IMR-90 (cell line): ENCODE measurements around the gene NT5DC3. TPM values are rescaled to one million over a fixed set of nuclear protein-coding genes. Genes with fewer than 3 reads are reported as not detected.

Experiments used
- ATAC-seq: fragments of 200-7000 bp; cut with Tn5 transposase; 2 replicates; pipeline ENCODE4 v1.9.1; 2020; ENCODE audit warnings: low read depth, mild to moderate bottlenecking, moderate library complexity
- BruUV-seq: library from RNA; stranded (reverse); fragments of 400-500 nt; replicated peaks from 2 replicates; lab custom pipeline; 2021; lab: Mats Ljungman, UMichigan
- CTCF ChIA-PET: fragments of 300-600 bp; formaldehyde crosslinking; extraction: SDS; loops from one replicate; lab custom pipeline; 2021; ENCODE audit warnings: antibody characterized with exemption; lab: Yijun Ruan, JAX
- POLR2A ChIA-PET: fragments of 300-600 bp; sonication (Branson Sonifier 250); formaldehyde crosslinking; loops from one replicate; lab custom pipeline; 2022; ENCODE audit warnings: antibody characterized with exemption; ENCODE audit not compliant: unreplicated experiment; lab: Charles Lee
- DNase-seq: peaks from one replicate; pipeline ENCODE4 v3.0.0; 2013
- H2AFZ ChIP-seq: replicated peaks from 2 replicates; pipeline ENCODE3; 2013; ENCODE audit warnings: low read length, mild to moderate bottlenecking; ENCODE audit not compliant: poor library complexity
- H2AK5ac ChIP-seq: 2 replicates; pipeline ENCODE4 v1.6.1; 2013; ENCODE audit warnings: low read depth, low read length, inconsistent platforms
- H2AK9ac ChIP-seq: replicated peaks from 2 replicates; pipeline ENCODE3; 2013; ENCODE audit warnings: mild to moderate bottlenecking, low read depth, low read length, moderate library complexity; ENCODE audit not compliant: poor library complexity
- H2BK120ac ChIP-seq: 2 replicates; pipeline ENCODE4 v1.6.1; 2013; ENCODE audit warnings: low read depth, low read length, inconsistent platforms
- H2BK15ac ChIP-seq: 3 replicates; pipeline ENCODE4 v1.6.1; 2013; ENCODE audit warnings: low read depth, low read length, inconsistent platforms
- H2BK20ac ChIP-seq: 2 replicates; pipeline ENCODE4 v1.6.1; 2013; ENCODE audit warnings: low read depth, mild to moderate bottlenecking, inconsistent platforms, low read length, moderate library complexity
- H2BK5ac ChIP-seq: 2 replicates; pipeline ENCODE4 v1.6.1; 2013; ENCODE audit warnings: mild to moderate bottlenecking, low read depth, low read length, inconsistent platforms; ENCODE audit not compliant: poor library complexity, severe bottlenecking
- H3K14ac ChIP-seq: replicated peaks from 2 replicates; pipeline ENCODE4 v1.6.1; 2013; ENCODE audit warnings: low read depth, low read length, inconsistent platforms
- H3K18ac ChIP-seq: 2 replicates; pipeline ENCODE4 v1.6.1; 2013; ENCODE audit warnings: low read depth, low read length, control low read depth
- H3K23ac ChIP-seq: 2 replicates; pipeline ENCODE4 v1.6.1; 2013; ENCODE audit warnings: low read depth, low read length, inconsistent platforms
- H3K27ac ChIP-seq: 2 replicates; pipeline ENCODE4 v1.5.1; 2013; ENCODE audit warnings: mild to moderate bottlenecking, control low read depth, low read length; ENCODE audit not compliant: insufficient read depth
- H3K27me3 ChIP-seq: 2 replicates; pipeline ENCODE4 v1.6.1; 2013; ENCODE audit warnings: low read length; ENCODE audit not compliant: control insufficient read depth, insufficient read depth
- H3K36me3 ChIP-seq: 2 replicates; pipeline ENCODE4 v1.6.1; 2013; ENCODE audit warnings: low read length, mixed read lengths; ENCODE audit not compliant: control insufficient read depth, insufficient read depth
- H3K4ac ChIP-seq: 2 replicates; pipeline ENCODE4 v1.6.1; 2013; ENCODE audit warnings: low read depth, low read length, inconsistent platforms
- H3K4me1 ChIP-seq: 2 replicates; pipeline ENCODE4 v1.6.1; 2013; ENCODE audit warnings: low read length, mixed read lengths; ENCODE audit not compliant: control insufficient read depth, insufficient read depth
- H3K4me2 ChIP-seq: 2 replicates; pipeline ENCODE4 v1.6.1; 2013; ENCODE audit warnings: low read depth, mild to moderate bottlenecking, control low read depth, low read length, moderate library complexity
- H3K4me3 ChIP-seq: 2 replicates; pipeline ENCODE4 v1.5.1; 2013; ENCODE audit warnings: low read depth, mild to moderate bottlenecking, control low read depth, low read length, moderate library complexity; ENCODE audit not compliant: insufficient read depth
- H3K56ac ChIP-seq: 2 replicates; pipeline ENCODE4 v1.6.1; 2013; ENCODE audit warnings: low read length, inconsistent platforms; ENCODE audit not compliant: insufficient read depth; ENCODE audit errors: extremely low read depth
- H3K79me1 ChIP-seq, 2 experiments: 2 replicates each; pipeline ENCODE4 v1.6.1; 2013; ENCODE audit warnings: low read length in 2 of 2, inconsistent platforms in 1 of 2, low read depth in 1 of 2
- H3K9ac ChIP-seq: 2 replicates; pipeline ENCODE4 v1.6.1; 2013; ENCODE audit warnings: low read depth, low read length, control low read depth
- H3K9me1 ChIP-seq: 2 replicates; pipeline ENCODE4 v1.6.1; 2013; ENCODE audit warnings: low read length, inconsistent platforms; ENCODE audit not compliant: insufficient read depth
- H3K9me3 ChIP-seq: 2 replicates; pipeline ENCODE4 v1.6.1; 2013; ENCODE audit warnings: low read length; ENCODE audit not compliant: control insufficient read depth, insufficient read depth
- H4K20me1 ChIP-seq: 2 replicates; pipeline ENCODE4 v1.6.1; 2013; ENCODE audit warnings: low read length, inconsistent platforms; ENCODE audit not compliant: insufficient read depth
- H4K5ac ChIP-seq: 2 replicates; pipeline ENCODE4 v1.6.1; 2013; ENCODE audit warnings: mild to moderate bottlenecking, low read depth, low read length, control low read depth
- H4K8ac ChIP-seq, 2 experiments: 2 replicates each; pipeline ENCODE4 v1.6.1; 2013; ENCODE audit warnings: low read depth in 2 of 2, low read length in 2 of 2, control low read depth in 1 of 2, inconsistent platforms in 1 of 2
- H4K91ac ChIP-seq: 2 replicates; pipeline ENCODE4 v1.6.1; 2013; ENCODE audit warnings: low read depth, low read length, inconsistent platforms; ENCODE audit not compliant: insufficient read depth
- CEBPB ChIP-seq: IDR thresholded peaks from 2 replicates; pipeline ENCODE4 v1.6.1; 2012; ENCODE audit warnings: low read depth, low read length, improper control_type of control experiment
- CHD1 ChIP-seq: IDR thresholded peaks from 2 replicates; pipeline ENCODE4 v1.6.1; 2012; ENCODE audit warnings: low read depth, low read length, improper control_type of control experiment
- CTCF ChIP-seq: conservative IDR thresholded peaks from 2 replicates; pipeline ENCODE4 v1.5.1; 2012; ENCODE audit warnings: mild to moderate bottlenecking, low read depth, low read length, improper control_type of control experiment
- FOS ChIP-seq: fragments of 150-350 bp; IDR thresholded peaks from 2 replicates; pipeline ENCODE4 v1.6.1; 2016; ENCODE audit warnings: low read depth, low read length
- MAFK ChIP-seq: IDR thresholded peaks from 2 replicates; pipeline ENCODE4 v1.6.1; 2012; ENCODE audit warnings: low read depth, low read length, improper control_type of control experiment
- MAZ ChIP-seq: IDR thresholded peaks from 2 replicates; pipeline ENCODE4 v1.6.1; 2012; ENCODE audit warnings: low read depth, mild to moderate bottlenecking, low read length, improper control_type of control experiment, moderate library complexity, borderline replicate concordance
- MXI1 ChIP-seq: IDR thresholded peaks from 2 replicates; pipeline ENCODE4 v1.6.1; 2012; ENCODE audit warnings: low read depth, mild to moderate bottlenecking, low read length, moderate library complexity, borderline replicate concordance
- NFE2L2 ChIP-seq: fragments of 150-350 bp; IDR thresholded peaks from 2 replicates; pipeline ENCODE4 v1.6.1; 2016; ENCODE audit warnings: low read depth, mild to moderate bottlenecking, low read length
- POLR2A ChIP-seq: IDR thresholded peaks from 2 replicates; pipeline ENCODE4 v1.6.1; 2012; ENCODE audit warnings: mild to moderate bottlenecking, low read depth, low read length
- RAD21 ChIP-seq: IDR thresholded peaks from 2 replicates; pipeline ENCODE4 v1.6.1; 2012; ENCODE audit warnings: low read length, improper control_type of control experiment
- RCOR1 ChIP-seq: IDR thresholded peaks from 2 replicates; pipeline ENCODE4 v1.6.1; 2012; ENCODE audit warnings: mild to moderate bottlenecking, low read length, improper control_type of control experiment; ENCODE audit not compliant: insufficient replicate concordance
- RFX5 ChIP-seq: IDR thresholded peaks from 2 replicates; pipeline ENCODE4 v1.8.0; 2012; ENCODE audit warnings: low read depth, mild to moderate bottlenecking, low read length, moderate library complexity
- SMC3 ChIP-seq: fragments of 150-350 bp; IDR thresholded peaks from 2 replicates; pipeline ENCODE4 v1.6.1; 2016; ENCODE audit warnings: low read depth, mild to moderate bottlenecking, antibody characterized with exemption, low read length, moderate library complexity
- USF2 ChIP-seq: fragments of 150-350 bp; IDR thresholded peaks from 2 replicates; pipeline ENCODE4 v1.6.1; 2017; ENCODE audit warnings: mild to moderate bottlenecking, antibody characterized with exemption, low read length, low read depth
- WGBS, 2 experiments: methylation state at CpG; one replicate each; pipeline versions ENCODE4 v1.1.5 to v1.1.7; 2013; ENCODE audit warnings: missing lambda C conversion rate in 2 of 2; ENCODE audit not compliant: insufficient read length in 1 of 2; ENCODE audit errors: extremely low coverage in 2 of 2; 5-methylcytosine and 5-hydroxymethylcytosine counted together
- dilution Hi-C: fragments of 300-500 bp; cut with HindIII; formaldehyde crosslinking; loops from one replicate; pipeline ENCODE4 v1.14.3; 2018; ENCODE audit warnings: low sequenced_read_pairs; ENCODE audit not compliant: unreplicated experiment
- in situ Hi-C: fragments of 300-500 bp; cut with MboI; formaldehyde crosslinking; loops from 3 replicates; pipeline ENCODE4 v1.14.3; 2019; ENCODE audit warnings: low sequenced_read_pairs, inconsistent platforms, mixed read lengths
- intact Hi-C: fragments of 100-400 bp; cut with micrococcal nuclease; formaldehyde crosslinking; loops from 2 replicates; pipeline ENCODE4 v1.10.0; 2022
- polyA plus RNA-seq, 3 experiments: library from polyadenylated mRNA; depleted of rRNA; stranded (reverse); fragments of >200 nt; gene quantifications; 2 replicates each; pipeline ENCODE4 v1.2.3, GENCODE V29; 2012; ENCODE audit warnings: low replicate concordance in 1 of 3
- total RNA-seq: library from RNA; depleted of rRNA; stranded (reverse); fragments of >200 nt; gene quantifications from 2 replicates; pipeline ENCODE4 v1.2.3, GENCODE V29; 2012

NT5DC3 gene
- total and polyA plus RNA-seq, 2 of the 4 experiments (the other 2 are of a cell fraction) = 7.3 to 17.6 TPM

GRCh38 chr12:103808239-103808880, 32.7 kb downstream of the NT5DC3 start:
- no peak overlapping the region for H2BK15ac ChIP-seq
- CTCF ChIA-PET = interaction anchor here (0.5 kb wide), 1 partner anchor 1591 kb away, joined by 3 read pairs; no protein-coding TSS in a partner anchor
- H3K9me1 ChIP-seq = peaks cover 18% of the 10 kb centered on the region
- no peak overlapping the region; the same call in 1 of the 2 replicates for H3K4ac ChIP-seq
- peaks cover 6% of the 10 kb centered on the region; the same call in 1 of the 2 replicates for H4K20me1 ChIP-seq
- H2AK9ac ChIP-seq = no peak overlapping the region
- no peaks in the 10 kb centered on the region for H3K27me3 ChIP-seq
- no peak overlapping the region for H3K18ac ChIP-seq
- ATAC-seq = no peak
- H3K56ac ChIP-seq = no peak overlapping the region
- H2BK20ac ChIP-seq = no peak overlapping the region
- H2AFZ ChIP-seq = no peak overlapping the region
- no peak overlapping the region for H3K14ac ChIP-seq
- no peak overlapping the region for H3K27ac ChIP-seq
- H3K36me3 ChIP-seq = peaks cover 5% of the 10 kb centered on the region; the same call in 1 of the 2 replicates
- H3K4me2 ChIP-seq = no peak overlapping the region
- BruUV-seq = no TSS peak
- H2BK5ac ChIP-seq = no peak overlapping the region
- POLR2A ChIA-PET = no interaction called here
- in situ Hi-C loops = no loop called here
- no peak overlapping the region for H3K4me3 ChIP-seq
- 91% methylated on average over 5 of the region's 6 CpGs; no CpG with 5 or more reads in 1 of the 2 experiments for WGBS, 2 experiments
- H4K8ac ChIP-seq = no peak overlapping the region
- dilution Hi-C loops = no loop called here
- no peaks in the 10 kb centered on the region for H3K9me3 ChIP-seq
- no peak overlapping the region for H4K5ac ChIP-seq
- no peak overlapping the region for H3K9ac ChIP-seq
- intact Hi-C loops = loop anchor here (5.0 kb wide), 1 partner anchor 34 kb away; the partner anchor contains the start of gene NT5DC3
- H3K4me1 ChIP-seq = peaks cover 13% of the 10 kb centered on the region
- no peak overlapping the region for H2BK120ac ChIP-seq
- peaks cover 36 to 71% of the 10 kb centered on the region in 2 experiments for H3K79me1 ChIP-seq
- no peak for DNase-seq
- H2AK5ac ChIP-seq = no peak overlapping the region
- no peak overlapping the region for H3K23ac ChIP-seq
- TF ChIP-seq SMC3 (no peak), FOS (no peak), NFE2L2 (no peak), RCOR1 (no peak), POLR2A (no peak), RAD21 (no peak), CHD1 (no peak), USF2 (no peak), MXI1 (no peak), RFX5 (no peak), MAFK (no peak), CTCF (no peak), CEBPB (no peak), MAZ (no peak)
- H4K91ac ChIP-seq = no peak overlapping the region
